ENCODE measurements around the gene ZBTB40.

ZBTB40 gene

GRCh38 chr1:22418933-22419382 is 32.7 kb upstream of the ZBTB40 start:
- in situ Hi-C loops (cut with MboI; ENCODE audit: low sequenced_read_pairs) = loop anchor here (25.0 kb wide), 2 partner anchors 282 to 1182 kb away; partner anchors contain the start of gene WNT4

GRCh38 chr1:22420455-22421053 is 31.1 kb upstream of the ZBTB40 start:
- in situ Hi-C loops (cut with MboI; ENCODE audit: low sequenced_read_pairs) = loop anchor here (10.0 to 25.0 kb wide), 3 partner anchors 224 to 1183 kb away; partner anchors contain the start of genes C1QC and WNT4

GRCh38 chr1:22426781-22427180 is 24.9 kb upstream of the ZBTB40 start:
- in situ Hi-C loops (cut with MboI; ENCODE audit: low sequenced_read_pairs) = loop anchor here (10.0 kb wide), 1 partner anchor 218 kb away; the partner anchor contains the start of gene C1QC

GRCh38 chr1:22428672-22429071 is 23.0 kb upstream of the ZBTB40 start:
- in situ Hi-C loops (cut with MboI; ENCODE audit: low sequenced_read_pairs) = loop anchor here (10.0 kb wide), 1 partner anchor 216 kb away; the partner anchor contains the start of gene C1QC

- in situ Hi-C loops (cut with MboI; ENCODE audit: low sequenced_read_pairs) = no loop called here
Measured at GRCh38 chr1:22431965-22432364, 19.7 kb upstream of the ZBTB40 start.

GRCh38 chr1:22434717-22435116 is 16.9 kb upstream of the ZBTB40 start:
- in situ Hi-C loops (cut with MboI; ENCODE audit: low sequenced_read_pairs) = no loop called here

- in situ Hi-C loops (cut with MboI; ENCODE audit: low sequenced_read_pairs) = no loop called here
Measured at GRCh38 chr1:22436948-22437347, 14.7 kb upstream of the ZBTB40 start.

GRCh38 chr1:22437573-22437972 is 14.1 kb upstream of the ZBTB40 start:
- in situ Hi-C loops (cut with MboI; ENCODE audit: low sequenced_read_pairs) = no loop called here

- in situ Hi-C loops (cut with MboI; ENCODE audit: low sequenced_read_pairs) = no loop called here
Measured at GRCh38 chr1:22440582-22440981, 11.1 kb upstream of the ZBTB40 start.

- in situ Hi-C loops (cut with MboI; ENCODE audit: low sequenced_read_pairs) = no loop called here
Measured at GRCh38 chr1:22442212-22442894, 9.3 kb upstream of the ZBTB40 start.

GRCh38 chr1:22443332-22443731 is 8.3 kb upstream of the ZBTB40 start:
- in situ Hi-C loops (cut with MboI; ENCODE audit: low sequenced_read_pairs) = no loop called here

GRCh38 chr1:22444856-22445255 is 6.8 kb upstream of the ZBTB40 start:
- in situ Hi-C loops (cut with MboI; ENCODE audit: low sequenced_read_pairs) = no loop called here

GRCh38 chr1:22447621-22448111 is 4.0 kb upstream of the ZBTB40 start:
- in situ Hi-C loops (cut with MboI; ENCODE audit: low sequenced_read_pairs) = no loop called here

GRCh38 chr1:22449636-22450035 is 2.0 kb upstream of the ZBTB40 start:
- in situ Hi-C loops (cut with MboI; ENCODE audit: low sequenced_read_pairs) = no loop called here

GRCh38 chr1:22450351-22451021 is 1.2 kb upstream of the ZBTB40 start:
- in situ Hi-C loops (cut with MboI; ENCODE audit: low sequenced_read_pairs) = no loop called here

GRCh38 chr1:22452481-22452957 is 868 bp downstream of the ZBTB40 start:
- in situ Hi-C loops (cut with MboI; ENCODE audit: low sequenced_read_pairs) = no loop called here

GRCh38 chr1:22453181-22453580 is 1.5 kb downstream of the ZBTB40 start:
- in situ Hi-C loops (cut with MboI; ENCODE audit: low sequenced_read_pairs) = no loop called here

- in situ Hi-C loops (cut with MboI; ENCODE audit: low sequenced_read_pairs) = no loop called here
Measured at GRCh38 chr1:22454476-22455056, 2.9 kb downstream of the ZBTB40 start.

- in situ Hi-C loops (cut with MboI; ENCODE audit: low sequenced_read_pairs) = no loop called here
Measured at GRCh38 chr1:22457345-22457744, 5.7 kb downstream of the ZBTB40 start.

GRCh38 chr1:22457836-22458235 is 6.2 kb downstream of the ZBTB40 start:
- in situ Hi-C loops (cut with MboI; ENCODE audit: low sequenced_read_pairs) = no loop called here

- in situ Hi-C loops (cut with MboI; ENCODE audit: low sequenced_read_pairs) = no loop called here
Measured at GRCh38 chr1:22461100-22461499, 9.4 kb downstream of the ZBTB40 start.

Measured in HL-60/S4 (cell line).